NB4 (cell line): ENCODE results near the gene KNCN.

Source experiments
- DNase-seq: peaks from one replicate; pipeline ENCODE4 v3.0.0; 2010; ENCODE audit warnings: low read depth
- H3K4me3 ChIP-seq: one replicate; pipeline ENCODE4 v1.5.1; 2011; ENCODE audit warnings: mild to moderate bottlenecking, low read depth, low read length, moderate library complexity
- MYC ChIP-seq: IDR thresholded peaks from 2 replicates; pipeline ENCODE4 v1.6.1; 2011; ENCODE audit warnings: low read depth, low read length
- POLR2A ChIP-seq: IDR thresholded peaks from 2 replicates; pipeline ENCODE4 v1.6.1; 2011; ENCODE audit warnings: mild to moderate bottlenecking; ENCODE audit not compliant: insufficient read length; ENCODE audit errors: extremely low read depth
- TF ChIP-seq, protein P1 (sequence below): IDR thresholded peaks from one replicate; pipeline ENCODE4 v1.5.1; 2012; ENCODE audit warnings: low read depth, low read length
- TF ChIP-seq, protein P2 (sequence below): IDR thresholded peaks from 2 replicates; pipeline ENCODE4 v1.6.1; 2011; ENCODE audit warnings: low read depth, low read length

The KNCN gene

DNA sequence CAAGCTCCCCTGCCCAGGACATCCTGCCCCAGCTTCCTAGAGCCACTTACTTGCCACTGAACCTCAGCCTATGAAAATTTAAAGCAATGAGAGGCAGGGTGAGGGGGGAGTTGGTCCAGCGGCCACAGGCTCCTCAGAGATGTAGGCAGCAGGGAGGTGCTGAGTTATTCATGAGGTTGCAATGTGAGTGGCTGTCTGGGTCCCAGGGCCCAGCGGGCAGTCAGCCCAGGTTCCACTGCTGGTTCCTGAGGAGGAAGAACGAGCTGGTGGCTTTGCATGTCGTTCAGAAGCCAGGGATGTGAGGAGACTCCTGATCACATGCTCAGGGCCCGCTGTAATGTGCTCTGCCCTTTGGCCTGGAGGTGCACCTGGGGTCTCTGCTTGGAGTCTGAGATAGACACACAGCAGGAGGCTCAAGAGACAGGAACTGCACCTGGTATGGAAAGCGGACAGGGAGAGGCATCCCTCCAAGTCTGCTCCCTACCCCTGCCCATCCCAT is at the start of gene KNCN:
TSS of gene KNCN (minus strand) at position 51 of the 499 bp plus-strand sequence. CDS start 432 bp downstream, outside the sequence.
- DNase-seq = no peak
- H3K4me3 ChIP-seq = no peak within 1 kb of the TSS
- no peak for TF ChIP-seq MYC
- TF ChIP-seq, protein P1, sequence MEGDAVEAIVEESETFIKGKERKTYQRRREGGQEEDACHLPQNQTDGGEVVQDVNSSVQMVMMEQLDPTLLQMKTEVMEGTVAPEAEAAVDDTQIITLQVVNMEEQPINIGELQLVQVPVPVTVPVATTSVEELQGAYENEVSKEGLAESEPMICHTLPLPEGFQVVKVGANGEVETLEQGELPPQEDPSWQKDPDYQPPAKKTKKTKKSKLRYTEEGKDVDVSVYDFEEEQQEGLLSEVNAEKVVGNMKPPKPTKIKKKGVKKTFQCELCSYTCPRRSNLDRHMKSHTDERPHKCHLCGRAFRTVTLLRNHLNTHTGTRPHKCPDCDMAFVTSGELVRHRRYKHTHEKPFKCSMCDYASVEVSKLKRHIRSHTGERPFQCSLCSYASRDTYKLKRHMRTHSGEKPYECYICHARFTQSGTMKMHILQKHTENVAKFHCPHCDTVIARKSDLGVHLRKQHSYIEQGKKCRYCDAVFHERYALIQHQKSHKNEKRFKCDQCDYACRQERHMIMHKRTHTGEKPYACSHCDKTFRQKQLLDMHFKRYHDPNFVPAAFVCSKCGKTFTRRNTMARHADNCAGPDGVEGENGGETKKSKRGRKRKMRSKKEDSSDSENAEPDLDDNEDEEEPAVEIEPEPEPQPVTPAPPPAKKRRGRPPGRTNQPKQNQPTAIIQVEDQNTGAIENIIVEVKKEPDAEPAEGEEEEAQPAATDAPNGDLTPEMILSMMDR = no peak
- TF ChIP-seq, protein P2, sequence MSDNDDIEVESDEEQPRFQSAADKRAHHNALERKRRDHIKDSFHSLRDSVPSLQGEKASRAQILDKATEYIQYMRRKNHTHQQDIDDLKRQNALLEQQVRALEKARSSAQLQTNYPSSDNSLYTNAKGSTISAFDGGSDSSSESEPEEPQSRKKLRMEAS = no peak

DNA sequence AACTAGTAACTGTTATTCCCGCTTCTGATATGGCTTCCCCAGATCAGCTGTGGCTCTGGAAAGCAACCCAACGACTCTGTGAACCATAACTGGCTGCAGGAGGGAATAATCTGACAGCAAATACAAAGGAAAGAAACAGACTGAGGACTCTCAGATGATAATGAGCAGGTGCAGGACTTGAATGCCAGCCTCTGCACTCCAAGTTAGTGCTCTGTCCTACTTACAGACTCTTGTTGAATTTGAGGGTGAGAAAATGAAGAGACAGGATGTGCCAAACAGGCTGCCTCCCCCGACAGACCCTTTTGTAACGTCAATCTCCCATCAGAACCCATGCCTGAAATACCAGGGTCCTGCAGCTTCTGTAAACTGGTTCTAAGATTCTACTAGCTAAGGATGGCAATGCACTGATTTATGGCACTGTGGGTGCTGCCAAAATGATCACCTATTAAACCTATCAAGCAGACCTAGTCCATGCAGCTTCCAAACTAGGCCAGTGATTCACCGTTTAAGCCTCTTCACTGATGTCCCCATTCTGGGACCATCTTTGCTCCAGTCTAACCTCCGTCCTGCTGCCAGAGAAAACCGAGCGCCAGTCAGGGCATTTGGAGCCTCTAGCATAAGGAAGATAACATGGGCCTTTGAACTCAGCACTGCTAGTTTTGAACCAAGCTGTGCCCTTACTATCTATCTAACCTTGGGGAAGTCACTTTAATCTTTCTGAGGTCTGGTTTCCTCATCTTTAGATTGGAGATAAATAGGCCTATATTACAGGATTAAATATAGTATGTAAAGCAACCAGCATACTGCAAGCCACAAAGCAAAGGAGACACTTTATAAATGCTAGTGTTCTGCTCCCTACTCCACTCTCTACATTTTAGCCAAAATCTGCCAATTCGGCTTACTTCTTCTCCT is 47.9 kb upstream of the KNCN start:
- TF ChIP-seq, protein P2 = no peak
- TF ChIP-seq, protein P1 = no peak
- TF ChIP-seq POLR2A = no peak
- TF ChIP-seq MYC = no peak
- no peak overlapping the region for H3K4me3 ChIP-seq
- no peak for DNase-seq

DNA sequence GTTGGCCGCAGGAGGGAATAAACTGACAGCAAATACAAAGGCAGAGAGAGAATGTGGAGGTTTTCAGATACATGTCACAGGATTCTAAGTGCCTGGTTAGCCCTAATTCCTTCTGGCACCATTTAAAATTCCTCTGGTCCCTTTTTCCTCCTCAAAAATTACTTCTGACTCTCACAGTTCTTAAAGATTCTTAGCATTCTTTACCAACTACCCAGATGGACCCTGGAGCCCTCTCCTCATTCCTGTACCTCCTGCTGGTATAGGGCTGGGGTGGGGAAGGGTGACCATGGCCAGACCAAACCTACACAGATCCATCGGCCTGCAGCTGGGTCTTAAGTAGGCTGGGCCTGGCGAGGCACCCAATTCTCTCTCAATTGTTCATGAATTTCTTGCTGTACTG is 45.4 kb upstream of the KNCN start:
- no peak overlapping the region for H3K4me3 ChIP-seq
- TF ChIP-seq, protein P2 = no peak
- TF ChIP-seq MYC = no peak
- TF ChIP-seq, protein P1 = no peak
- TF ChIP-seq POLR2A = no peak
- DNase-seq = no peak

DNA sequence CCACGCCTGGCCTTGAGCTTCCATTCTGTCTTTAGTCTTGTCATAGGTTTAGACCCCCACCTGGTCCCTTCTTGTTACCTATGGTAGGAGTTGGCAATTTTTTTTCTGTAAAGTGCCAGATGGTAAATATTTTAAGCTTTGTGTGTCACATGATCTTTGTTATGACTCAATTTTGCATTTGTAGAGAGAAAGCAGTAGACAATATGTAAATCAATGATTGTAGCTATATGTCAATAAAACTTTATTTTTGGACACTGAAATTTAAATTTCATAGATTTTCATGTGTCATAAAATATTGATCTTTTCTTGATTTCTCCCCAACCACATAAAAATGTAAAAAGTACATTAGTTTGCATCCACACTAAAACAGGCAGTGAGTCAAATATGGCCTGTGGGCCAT is 44.6 kb upstream of the KNCN start:
- no peak overlapping the region for H3K4me3 ChIP-seq
- DNase-seq = no peak
- TF ChIP-seq, protein P1 = no peak
- TF ChIP-seq POLR2A = no peak
- TF ChIP-seq, protein P2 = no peak
- no peak for TF ChIP-seq MYC

DNA sequence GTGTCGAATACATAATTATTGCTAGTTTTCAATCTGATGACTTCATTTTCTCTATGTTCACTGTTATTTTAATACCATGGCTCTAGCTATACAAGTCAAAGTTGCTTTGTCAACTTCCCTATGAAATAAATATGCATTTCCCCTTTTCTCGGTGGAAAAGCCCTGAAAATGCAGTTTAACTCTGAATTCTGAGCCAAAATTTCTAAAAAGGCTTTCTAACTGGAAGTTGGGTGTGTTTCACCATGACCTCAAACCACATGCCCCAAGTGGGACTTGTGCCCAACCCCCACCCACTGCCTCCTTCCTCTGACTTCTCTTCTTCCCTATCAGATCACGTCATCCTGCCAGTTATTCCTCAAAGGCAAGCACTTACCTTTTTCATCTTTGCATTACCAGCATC is 43.7 kb upstream of the KNCN start:
- TF ChIP-seq POLR2A (no peak), MYC (peak; percentile 76; the same call in 1 of the 2 replicates)
- TF ChIP-seq, protein P2 = peak; percentile 52; the same call in 1 of the 2 replicates
- TF ChIP-seq, protein P1 = no peak
- H3K4me3 ChIP-seq = no peak overlapping the region
- DNase-seq = peak; percentile 84
